CD4-positive, alpha-beta T cell (primary cell): Measurements from ENCODE around the gene CA4. TPM values are rescaled to one million over a fixed set of nuclear protein-coding genes. Genes with fewer than 3 reads are reported as not detected.

Experiments
- ATAC-seq: fragments of 200-7000 bp; cut with Tn5 transposase; one replicate; pipeline ENCODE4 v1.10.0; 2022; ENCODE audit warnings: mild to moderate bottlenecking; ENCODE audit not compliant: poor library complexity
- CTCF ChIA-PET: fragments of 350-600 bp; sonication (Branson Sonifier 250); formaldehyde crosslinking; loops from one replicate; lab custom pipeline; 2021; ENCODE audit warnings: antibody characterized with exemption, inconsistent platforms; lab: Charles Lee
- POLR2A ChIA-PET: fragments of 350-600 bp; sonication (Branson Sonifier 250); formaldehyde crosslinking; loops from one replicate; lab custom pipeline; 2021; ENCODE audit warnings: antibody characterized with exemption, inconsistent platforms; lab: Charles Lee
- DNase-seq, 14 experiments: peaks; one replicate each; pipeline ENCODE4 v3.0.0-alpha.2; 2013 to 2020; ENCODE audit warnings: mixed read lengths in 2 of 14
- H3K27ac ChIP-seq, 2 donors: one replicate each; pipeline versions ENCODE4 v1.5.1 to v1.7.0; 2013; ENCODE audit warnings: low read length in 2 of 2, low read depth in 1 of 2, mild to moderate bottlenecking in 1 of 2
- H3K27me3 ChIP-seq, 2 experiments: 1 replicate in 1 of 2; 2 replicates in 1 of 2; pipeline versions ENCODE4 v1.6.1 to v1.7.0; 2013; ENCODE audit warnings: low read length in 2 of 2, control low read depth in 1 of 2, mild to moderate bottlenecking in 1 of 2, moderate library complexity in 1 of 2; ENCODE audit not compliant: insufficient read depth in 2 of 2, control insufficient read depth in 1 of 2
- H3K36me3 ChIP-seq: one replicate; pipeline ENCODE4 v1.6.1; 2013; ENCODE audit warnings: low read length, control low read depth; ENCODE audit not compliant: insufficient read depth
- H3K4me1 ChIP-seq: one replicate; pipeline ENCODE4 v1.6.1; 2013; ENCODE audit warnings: low read length, control low read depth; ENCODE audit not compliant: insufficient read depth
- H3K4me3 ChIP-seq: one replicate; pipeline ENCODE4 v1.5.1; 2013; ENCODE audit warnings: mild to moderate bottlenecking, low read length, moderate library complexity
- H3K9me3 ChIP-seq, 2 experiments: 1 replicate in 1 of 2; 2 replicates in 1 of 2; pipeline versions ENCODE4 v1.6.1 to v1.7.0; 2013; ENCODE audit warnings: low read length in 2 of 2, mild to moderate bottlenecking in 2 of 2, control low read depth in 1 of 2, moderate library complexity in 1 of 2; ENCODE audit not compliant: control insufficient read depth in 1 of 2, insufficient read depth in 1 of 2
- H3K27ac Mint-ChIP-seq: one replicate; pipeline ENCODE4 v1.8.0; 2020; ENCODE audit warnings: mixed read lengths
- H3K27me3 Mint-ChIP-seq: one replicate; pipeline ENCODE4 v1.8.0; 2021; ENCODE audit warnings: mixed read lengths
- H3K36me3 Mint-ChIP-seq: one replicate; pipeline ENCODE4 v1.8.0; 2021; ENCODE audit warnings: low read depth, mixed read lengths
- H3K4me1 Mint-ChIP-seq: one replicate; pipeline ENCODE4 v1.8.0; 2021; ENCODE audit warnings: low read depth, mixed read lengths
- H3K4me3 Mint-ChIP-seq: one replicate; pipeline ENCODE4 v1.8.0; 2020; ENCODE audit warnings: mild to moderate bottlenecking, mixed read lengths
- H3K9me3 Mint-ChIP-seq: one replicate; pipeline ENCODE4 v1.8.0; 2020; ENCODE audit warnings: mixed read lengths
- CTCF ChIP-seq: fragments of 200-600 bp; IDR thresholded peaks from one replicate; pipeline ENCODE4 v1.8.0; 2022; ENCODE audit warnings: antibody characterized with exemption, mild to moderate bottlenecking
- intact Hi-C, 2 experiments: fragments of 100-400 bp; cut with DNase I in 1 of 2; cut with micrococcal nuclease in 1 of 2; formaldehyde crosslinking; loops; one replicate each; pipeline versions ENCODE4 v1.15.1 to v1.9.0; 2023 to 2025; cut with DNase I, micrococcal nuclease
- total RNA-seq, 174 experiments: library from RNA in 2 of 174; stranded (reverse) in 2 of 174; gene quantifications; one replicate each; pipeline ENCODE4 v1.2.3 and lab custom pipeline; 2021 to 2026

The CA4 gene
- total RNA-seq, 2 experiments from 2014 or later, result not detected

- H3K9me3 Mint-ChIP-seq, result no peaks in the 10 kb centered on the region
- H3K4me3 ChIP-seq, result no peak overlapping the region
- peaks cover 18% of the 10 kb centered on the region for H3K4me1 ChIP-seq
- CTCF ChIA-PET, result no interaction called here
- H3K36me3 ChIP-seq, result no peaks in the 10 kb centered on the region
- intact Hi-C loops, result no loop called here
- no peak overlapping the region for H3K27ac Mint-ChIP-seq
- H3K4me3 Mint-ChIP-seq, result no peak overlapping the region
- peaks cover 22 to 27% of the 10 kb centered on the region in 2 experiments for H3K27me3 ChIP-seq
- POLR2A ChIA-PET, result no interaction called here
- no peaks in the 10 kb centered on the region for H3K36me3 Mint-ChIP-seq
- peaks cover 0 to 7% of the 10 kb centered on the region in 2 experiments for H3K9me3 ChIP-seq
- peaks cover 13% of the 10 kb centered on the region for H3K4me1 Mint-ChIP-seq
- ATAC-seq, result no peak
- peaks cover 56% of the 10 kb centered on the region for H3K27me3 Mint-ChIP-seq
- DNase-seq, result no peak
- no peak for TF ChIP-seq CTCF
- no peak overlapping the region for H3K27ac ChIP-seq
Observed at GRCh38 chr17:60154616-60155426, 5.0 kb downstream of the CA4 start.

- ATAC-seq (no peak), DNase-seq (no peak)
- Mint-ChIP-seq H3K27me3 (peaks cover 59% of the 10 kb centered on the region), H3K9me3 (no peaks in the 10 kb centered on the region), H3K27ac (no peak overlapping the region), H3K36me3 (no peaks in the 10 kb centered on the region), H3K4me3 (no peak overlapping the region), H3K4me1 (peaks cover 13% of the 10 kb centered on the region)
- POLR2A ChIA-PET, result no interaction called here
- Histone ChIP-seq H3K4me3 (no peak overlapping the region), H3K36me3 (no peaks in the 10 kb centered on the region), H3K9me3 (peaks cover 0 to 7% of the 10 kb centered on the region in 2 experiments), H3K27ac (no peak overlapping the region), H3K27me3 (peaks cover 18 to 26% of the 10 kb centered on the region in 2 experiments), H3K4me1 (peaks cover 13% of the 10 kb centered on the region)
- TF ChIP-seq CTCF, result no peak
- CTCF ChIA-PET, result no interaction called here
- intact Hi-C loops, result no loop called here
Observed at GRCh38 chr17:60155427-60155814, 5.6 kb downstream of the CA4 start.

- H3K36me3 Mint-ChIP-seq, result no peaks in the 10 kb centered on the region
- ChIA-PET POLR2A (no interaction called here), CTCF (no interaction called here)
- Histone ChIP-seq H3K27me3 (peaks cover 14 to 22% of the 10 kb centered on the region in 2 experiments), H3K36me3 (no peaks in the 10 kb centered on the region), H3K27ac (no peak overlapping the region), H3K9me3 (peaks cover 0 to 4% of the 10 kb centered on the region in 2 experiments), H3K4me1 (peaks cover 9% of the 10 kb centered on the region), H3K4me3 (no peak overlapping the region)
- no peak for TF ChIP-seq CTCF
- no peak for DNase-seq
- H3K9me3 Mint-ChIP-seq, result no peaks in the 10 kb centered on the region
- H3K4me3 Mint-ChIP-seq, result no peak overlapping the region
- no peak for ATAC-seq
- H3K27me3 Mint-ChIP-seq, result peaks cover 56% of the 10 kb centered on the region
- intact Hi-C loops, result no loop called here
- H3K27ac Mint-ChIP-seq, result no peak overlapping the region
- H3K4me1 Mint-ChIP-seq, result peaks cover 9% of the 10 kb centered on the region
Observed at GRCh38 chr17:60155815-60156214, 6.0 kb downstream of the CA4 start.
